GM06990 (cell line): ENCODE results near the gene HOXD4.

Experiments
- DNase-seq: peaks from one replicate; pipeline ENCODE4 v3.0.0-alpha.2; 2011; ENCODE audit not compliant: insufficient read length; ENCODE audit errors: extremely low read depth
- H3K27me3 ChIP-seq: replicated peaks from 2 replicates; pipeline ENCODE4 v1.6.0; 2011; ENCODE audit warnings: low read length; ENCODE audit not compliant: control insufficient read depth, insufficient read depth
- H3K36me3 ChIP-seq: 2 replicates; pipeline ENCODE4 v1.5.1; 2011; ENCODE audit warnings: low read length; ENCODE audit not compliant: control insufficient read depth, insufficient read depth
- H3K4me3 ChIP-seq: replicated peaks from 2 replicates; pipeline ENCODE4 v1.5.1; 2011; ENCODE audit warnings: low read depth, mild to moderate bottlenecking, control low read depth, low read length
- TF ChIP-seq, protein P1 (sequence below): IDR thresholded peaks from 2 replicates; pipeline ENCODE4 v1.5.1; 2011; ENCODE audit warnings: low read length, control low read depth, mild to moderate bottlenecking, inconsistent platforms; ENCODE audit not compliant: insufficient read depth, poor library complexity, severe bottlenecking

Gene HOXD4

DNA sequence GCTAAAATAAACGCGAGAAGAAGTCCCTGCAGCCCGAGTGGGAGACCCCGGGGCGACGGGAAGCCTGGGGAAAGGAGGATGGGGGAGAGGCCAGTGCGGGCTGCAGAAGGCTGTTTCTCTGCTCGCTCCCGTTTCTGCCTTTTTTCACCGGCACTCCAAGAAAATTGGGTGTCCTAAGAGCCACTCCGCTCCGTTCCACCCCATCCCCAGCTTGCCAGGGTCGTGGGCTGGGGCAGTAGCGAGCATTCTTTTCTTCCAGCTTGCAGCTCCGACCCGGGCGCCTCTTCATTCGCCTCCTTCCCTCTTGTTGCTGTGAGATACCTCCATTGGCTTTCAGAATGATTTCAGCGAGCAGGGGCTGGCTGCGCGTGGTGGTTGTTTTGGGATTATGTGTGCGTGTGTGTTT, 6.8 kb downstream of the HOXD4 start:
- Histone ChIP-seq H3K27me3 (peaks cover 1% of the 10 kb centered on the region; the same call in 1 of the 2 replicates), H3K4me3 (no peak overlapping the region), H3K36me3 (no peaks in the 10 kb centered on the region)
- TF ChIP-seq, protein P1, sequence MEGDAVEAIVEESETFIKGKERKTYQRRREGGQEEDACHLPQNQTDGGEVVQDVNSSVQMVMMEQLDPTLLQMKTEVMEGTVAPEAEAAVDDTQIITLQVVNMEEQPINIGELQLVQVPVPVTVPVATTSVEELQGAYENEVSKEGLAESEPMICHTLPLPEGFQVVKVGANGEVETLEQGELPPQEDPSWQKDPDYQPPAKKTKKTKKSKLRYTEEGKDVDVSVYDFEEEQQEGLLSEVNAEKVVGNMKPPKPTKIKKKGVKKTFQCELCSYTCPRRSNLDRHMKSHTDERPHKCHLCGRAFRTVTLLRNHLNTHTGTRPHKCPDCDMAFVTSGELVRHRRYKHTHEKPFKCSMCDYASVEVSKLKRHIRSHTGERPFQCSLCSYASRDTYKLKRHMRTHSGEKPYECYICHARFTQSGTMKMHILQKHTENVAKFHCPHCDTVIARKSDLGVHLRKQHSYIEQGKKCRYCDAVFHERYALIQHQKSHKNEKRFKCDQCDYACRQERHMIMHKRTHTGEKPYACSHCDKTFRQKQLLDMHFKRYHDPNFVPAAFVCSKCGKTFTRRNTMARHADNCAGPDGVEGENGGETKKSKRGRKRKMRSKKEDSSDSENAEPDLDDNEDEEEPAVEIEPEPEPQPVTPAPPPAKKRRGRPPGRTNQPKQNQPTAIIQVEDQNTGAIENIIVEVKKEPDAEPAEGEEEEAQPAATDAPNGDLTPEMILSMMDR: no peak
- no peak for DNase-seq

GRCh38 chr2:176158855-176159662, 7.7 kb downstream of the HOXD4 start:
- peaks cover 1% of the 10 kb centered on the region; the same call in 1 of the 2 replicates for H3K27me3 ChIP-seq
- H3K4me3 ChIP-seq: no peak overlapping the region
- no peaks in the 10 kb centered on the region for H3K36me3 ChIP-seq
- no peak for DNase-seq
- TF ChIP-seq, protein P1: no peak

DNA sequence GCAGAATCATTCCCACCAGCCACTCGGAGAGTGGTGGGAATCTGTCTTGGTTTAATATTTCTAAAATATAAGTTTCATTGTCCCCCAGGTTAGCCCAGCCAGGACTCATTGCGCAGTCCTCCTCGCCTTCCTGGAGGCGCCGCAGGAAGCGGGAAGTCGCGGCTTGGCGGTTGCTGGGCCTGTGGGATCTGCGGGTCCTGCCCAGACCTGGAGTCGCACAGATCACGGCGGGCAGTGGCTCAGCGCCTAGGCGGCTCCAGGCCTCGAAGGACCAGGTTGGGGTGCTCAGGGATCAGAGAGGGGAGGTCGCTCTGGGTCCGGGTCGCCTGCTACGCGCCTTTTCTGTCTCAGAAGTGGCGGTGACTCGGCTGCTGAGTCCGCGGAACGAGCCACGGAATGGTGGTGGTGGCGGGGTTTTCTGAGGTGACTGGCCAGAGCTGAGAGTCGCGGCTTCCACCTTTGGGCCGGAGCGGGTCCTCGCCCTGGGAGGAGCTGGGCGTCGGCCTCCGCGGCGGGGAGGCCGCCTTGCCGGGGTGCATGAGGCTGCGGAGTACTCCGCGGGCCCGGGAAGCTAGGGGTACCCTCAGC, 8.4 kb downstream of the HOXD4 start:
- Histone ChIP-seq H3K27me3 (peaks cover 1% of the 10 kb centered on the region; the same call in 1 of the 2 replicates), H3K4me3 (no peak overlapping the region), H3K36me3 (no peaks in the 10 kb centered on the region)
- TF ChIP-seq, protein P1: no peak
- DNase-seq: no peak

DNA sequence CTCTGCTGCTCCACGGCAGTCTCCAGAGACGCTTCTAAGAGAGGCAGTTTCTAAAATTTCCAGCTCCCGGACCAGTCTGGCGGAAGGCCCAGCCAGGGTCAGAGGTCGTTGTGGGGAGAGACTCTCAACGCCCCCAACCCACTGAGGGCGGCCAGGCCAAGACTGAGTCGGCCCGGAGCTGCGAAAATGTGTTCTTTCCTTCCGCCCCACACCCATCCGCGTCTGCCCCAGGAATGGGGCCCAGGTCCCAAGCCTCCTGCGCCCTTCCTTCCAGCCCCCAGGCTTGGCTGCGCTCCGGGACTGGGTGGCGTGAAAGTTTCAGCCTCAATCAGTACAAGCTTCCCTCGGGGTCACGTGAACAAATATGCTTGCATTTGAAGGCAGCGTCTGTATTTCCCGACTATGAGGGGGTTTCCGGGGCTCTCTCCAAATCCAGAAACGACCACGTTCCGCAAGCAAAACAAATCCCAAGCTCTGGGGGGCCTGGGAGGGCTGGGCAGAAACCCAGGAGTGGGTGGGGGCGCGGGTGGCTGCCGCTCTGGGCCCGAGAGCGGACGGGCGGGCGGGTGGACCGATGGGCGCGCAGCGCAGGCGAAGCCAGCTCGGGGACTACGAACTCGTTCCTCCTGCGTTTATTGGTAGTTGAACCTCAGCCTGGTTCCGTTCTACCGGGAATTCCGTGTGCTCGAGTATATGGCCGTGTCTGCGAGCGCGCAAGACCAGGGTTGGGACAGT, 9.1 kb downstream of the HOXD4 start:
- TF ChIP-seq, protein P1: no peak
- Histone ChIP-seq H3K36me3 (no peaks in the 10 kb centered on the region), H3K27me3 (peaks cover 1% of the 10 kb centered on the region; the same call in 1 of the 2 replicates), H3K4me3 (no peak overlapping the region)
- no peak for DNase-seq

DNA sequence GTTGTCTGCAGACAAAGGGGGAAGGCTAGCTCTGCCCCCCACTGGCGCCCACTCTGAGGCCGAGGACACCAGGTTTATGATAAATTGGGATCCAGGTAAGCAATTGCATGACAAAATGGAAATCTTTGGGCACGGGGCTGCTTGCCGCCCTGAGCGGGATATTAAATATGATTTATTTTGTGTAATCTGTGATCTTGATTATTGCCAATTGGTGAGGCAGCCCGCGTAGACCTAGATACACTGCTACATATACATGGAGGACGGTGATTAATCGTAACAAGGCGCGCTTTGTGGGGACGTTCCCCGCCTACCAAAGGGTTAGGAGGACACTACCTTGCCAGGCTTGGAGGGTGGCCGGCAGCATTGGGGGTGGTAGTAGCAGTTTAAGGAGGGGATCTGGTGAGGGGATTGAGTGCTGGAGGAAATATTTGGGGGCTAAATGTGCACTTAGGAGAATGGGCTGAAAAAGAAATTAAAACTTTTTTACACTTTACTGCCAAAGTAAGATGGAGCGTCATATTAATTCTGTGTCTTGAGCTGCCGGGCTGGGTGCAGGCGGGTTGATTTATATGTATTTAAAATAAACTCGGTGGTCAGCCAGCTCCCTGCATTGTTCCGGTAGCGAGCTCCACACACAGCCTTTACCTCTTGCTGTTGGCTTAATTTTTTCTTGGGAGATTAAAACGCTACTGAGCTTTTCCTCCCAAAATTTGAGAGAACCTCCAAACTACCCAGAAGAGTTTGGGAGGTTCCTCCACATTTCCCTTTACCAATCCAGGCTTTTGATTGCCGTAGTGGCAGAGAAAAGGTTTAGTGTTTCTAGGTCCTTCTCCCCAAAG, 9.9 kb downstream of the HOXD4 start:
- H3K36me3 ChIP-seq: no peaks in the 10 kb centered on the region
- TF ChIP-seq, protein P1: no peak
- peaks cover 1% of the 10 kb centered on the region; the same call in 1 of the 2 replicates for H3K27me3 ChIP-seq
- no peak overlapping the region for H3K4me3 ChIP-seq
- no peak for DNase-seq
